Renal cortical epithelial cell (primary cell): ENCODE data around the gene EXOC3L4. TPM values are rescaled to one million over a fixed set of nuclear protein-coding genes. Genes with fewer than 3 reads are reported as not detected.
"Not testable (repeated sequence)": the region's sequence is repeated elsewhere in the genome, so short reads cannot be mapped to it uniquely, and the experiment has no call there.

Experiments
- DNase-seq: peaks from one replicate; pipeline ENCODE4 v3.0.0-alpha.2; 2011; ENCODE audit warnings: low read depth
- total RNA-seq: library from RNA; depleted of rRNA; stranded (reverse); fragments of >200 nt; gene quantifications from 2 replicates; pipeline ENCODE4 v1.2.3, GENCODE V29; 2014

Gene EXOC3L4
- total RNA-seq, 1 donor from 2014 or later = 0.94 TPM

DNA sequence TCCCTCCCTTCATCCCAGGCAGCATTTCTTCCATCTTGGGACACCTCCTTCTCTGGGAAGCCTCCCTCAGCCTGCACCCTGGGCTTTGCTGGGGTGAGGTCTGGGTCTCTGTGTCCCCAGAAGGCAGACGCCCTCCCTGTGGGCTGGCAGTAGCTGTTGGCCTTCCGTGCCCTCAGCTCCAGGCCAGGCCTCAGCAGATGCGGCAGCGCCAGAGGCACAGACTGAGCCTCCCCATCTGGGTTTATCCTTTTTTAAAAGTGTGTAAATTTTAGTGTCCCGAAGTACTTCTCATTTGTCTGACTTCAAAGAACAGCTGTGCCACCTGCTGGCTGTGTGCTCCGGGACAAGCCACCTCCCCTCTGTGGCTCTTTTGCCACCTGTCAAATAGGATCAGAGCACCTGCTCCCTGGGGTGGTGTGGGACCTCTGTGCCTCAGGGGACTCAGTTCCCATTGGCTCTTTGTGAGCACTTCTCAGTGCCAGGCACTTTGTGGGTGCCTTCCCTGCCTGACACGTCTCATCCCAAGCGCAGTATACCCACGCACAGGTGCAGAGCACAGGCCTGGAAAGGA is 11.1 kb downstream of the EXOC3L4 start:
- DNase-seq = no peak

DNA sequence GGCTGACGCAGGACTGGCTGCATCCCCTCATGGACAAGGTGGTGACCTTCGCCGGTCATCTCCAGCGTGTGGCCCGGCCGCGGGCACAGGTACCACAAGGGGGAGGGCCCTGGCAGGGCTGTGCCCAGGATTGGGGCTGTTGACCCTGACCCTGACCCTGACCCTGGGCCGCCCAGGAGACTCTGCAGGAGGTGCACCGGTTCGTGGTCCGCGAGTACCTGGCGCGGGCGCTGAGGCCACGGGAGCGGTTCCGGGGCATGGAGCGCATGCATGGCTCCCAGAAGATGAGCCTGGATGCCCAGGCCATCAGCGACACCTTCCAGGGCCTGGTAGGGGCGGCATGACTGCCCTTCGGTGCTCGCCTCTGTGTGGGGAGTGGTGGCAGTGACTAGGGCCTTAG is 12.9 kb downstream of the EXOC3L4 start:
- DNase-seq = no peak

DNA sequence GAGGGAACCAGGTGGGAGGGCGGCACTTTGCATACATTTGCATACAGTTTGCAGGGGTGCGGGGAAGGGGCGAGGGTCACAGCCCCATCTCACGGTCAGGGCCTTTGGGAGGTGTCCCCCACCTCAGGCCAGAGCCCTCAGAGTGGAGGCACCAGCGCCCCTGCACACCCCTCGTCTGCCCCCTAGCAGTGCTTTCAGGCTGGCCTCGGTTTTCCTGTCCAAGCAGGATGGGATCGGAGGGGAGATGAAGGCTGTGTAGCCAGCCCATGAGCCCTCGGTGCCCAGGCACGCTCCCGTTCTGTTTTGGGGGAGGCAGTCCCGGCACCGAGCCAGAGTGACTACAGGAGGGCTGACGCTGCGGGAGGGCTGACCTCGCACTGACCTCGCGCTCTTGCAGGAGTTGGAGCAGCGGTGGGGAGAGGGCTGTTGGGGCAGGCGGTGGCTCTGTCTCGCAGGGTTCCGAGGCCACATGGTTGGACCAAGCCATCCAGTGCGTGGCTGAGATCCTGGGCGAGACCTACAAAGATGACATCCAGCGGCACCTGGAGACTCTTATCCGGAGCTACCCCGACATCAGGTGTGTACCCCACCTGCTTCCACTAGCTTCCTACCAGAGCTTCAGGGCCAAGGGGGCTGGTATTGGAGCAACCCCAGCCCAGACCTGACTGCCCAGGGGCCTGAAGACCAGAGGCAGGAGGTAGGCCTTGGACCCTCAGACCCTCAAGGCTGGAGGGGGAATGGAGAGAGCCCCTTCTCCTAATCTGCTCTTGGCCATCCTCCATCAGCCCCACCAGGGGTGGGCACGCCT is 13.6 kb downstream of the EXOC3L4 start:
- no peak for DNase-seq

DNA sequence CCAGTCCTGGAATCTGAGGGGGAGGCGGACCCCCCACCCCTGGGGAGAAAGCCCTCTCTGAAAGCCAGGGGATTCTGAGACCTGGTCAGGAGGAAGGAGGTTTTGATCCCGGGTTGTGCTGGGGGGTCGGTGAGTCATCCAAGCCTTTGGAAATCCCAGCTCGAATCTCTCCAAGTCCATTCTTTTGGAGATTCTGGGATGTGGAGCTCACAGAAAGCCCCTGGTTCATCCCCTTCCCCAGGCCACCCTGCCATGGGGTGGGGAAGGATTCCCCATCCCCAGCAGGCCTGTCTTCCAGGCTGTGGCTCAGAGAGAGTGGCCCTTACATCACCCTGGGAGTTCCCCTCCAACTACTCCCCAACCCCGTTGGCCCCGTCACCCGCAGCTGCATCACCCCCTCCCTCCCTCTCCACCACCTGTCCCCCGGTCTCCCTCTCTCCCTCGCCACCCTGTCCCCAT is 14.3 kb downstream of the EXOC3L4 start:
- peak; percentile 68 for DNase-seq

DNA sequence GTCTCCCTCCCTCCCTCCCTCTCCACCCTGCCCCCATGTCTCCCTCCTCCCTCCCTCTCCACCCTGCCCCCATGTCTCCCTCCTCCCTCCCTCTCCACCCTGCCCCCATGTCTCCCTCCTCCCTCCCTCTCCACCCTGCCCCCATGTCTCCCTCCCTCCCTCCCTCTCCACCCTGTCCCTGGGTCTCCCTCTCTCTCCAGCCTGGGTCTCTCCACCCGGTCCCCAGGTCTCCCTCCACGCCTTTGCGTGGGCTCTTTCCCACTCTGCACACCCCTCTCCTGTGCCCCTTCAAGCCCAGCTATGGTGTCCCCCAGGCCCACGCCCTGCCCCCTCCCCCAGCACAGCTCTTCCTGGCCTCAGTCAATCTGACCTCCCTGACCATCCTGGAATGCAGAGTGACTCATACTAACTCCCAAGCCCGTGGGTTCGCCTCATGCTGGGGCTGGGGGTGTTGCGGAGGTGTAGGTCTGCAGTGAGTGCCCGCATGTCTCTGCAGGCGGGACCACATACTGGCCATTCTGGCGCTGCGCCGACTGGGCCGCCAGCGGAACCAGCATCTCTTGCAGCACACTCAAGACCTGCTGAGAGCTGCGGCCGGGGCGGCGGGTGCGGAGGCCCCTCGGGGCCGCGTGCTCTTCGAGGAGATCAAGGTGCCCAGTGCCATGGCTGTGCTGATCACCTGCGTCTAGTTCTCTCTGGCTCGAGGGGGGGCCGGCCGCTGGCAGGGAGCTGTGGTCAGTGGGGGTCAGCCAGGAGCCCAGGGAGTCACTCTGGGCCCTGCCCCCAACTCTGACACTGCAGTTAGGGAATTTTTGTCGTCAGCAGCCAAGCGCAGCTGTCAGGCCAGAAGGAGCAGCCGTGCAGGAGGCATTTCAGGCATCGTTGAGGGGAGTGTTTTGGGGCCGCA is 15.3 kb downstream of the EXOC3L4 start:
- peak; percentile 91 for DNase-seq

DNA sequence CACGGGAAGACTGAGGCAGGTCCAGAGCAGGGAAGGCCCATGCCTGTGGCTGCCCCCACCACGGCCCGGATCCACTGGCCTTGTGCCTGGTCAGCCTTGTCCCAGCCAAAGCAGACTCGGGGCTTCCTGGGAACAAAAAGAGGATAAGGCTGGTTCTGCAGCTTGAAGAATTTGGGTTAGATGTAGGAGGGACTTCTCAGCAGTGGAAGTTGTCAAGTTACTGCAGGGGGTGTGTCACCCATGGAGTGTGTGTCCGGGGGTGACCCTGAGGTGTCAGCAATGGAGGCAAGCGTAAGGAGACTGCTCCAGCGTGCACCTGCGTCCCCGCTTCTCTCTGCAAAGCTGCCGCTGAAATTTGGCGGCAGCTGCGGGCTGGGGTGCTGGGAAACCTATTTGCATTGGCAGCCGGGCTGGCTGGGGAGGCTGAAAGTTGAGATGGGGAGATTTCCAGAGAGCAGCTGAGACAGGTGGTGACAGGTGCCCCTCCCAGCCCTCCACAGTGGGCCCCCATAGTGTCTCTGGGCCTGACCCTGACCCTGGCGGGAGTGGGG is 16.2 kb downstream of the EXOC3L4 start:
- DNase-seq = no peak

GRCh38 chr14:103111232-103111868 is 16.8 kb downstream of the EXOC3L4 start:
- DNase-seq = no peak

GRCh38 chr14:103112400-103113243 is 18.1 kb downstream of the EXOC3L4 start:
- DNase-seq = no peak

- no peak for DNase-seq
These were observed 18.8 kb downstream of the EXOC3L4 start for GRCh38 chr14:103113303-103113702.

DNA sequence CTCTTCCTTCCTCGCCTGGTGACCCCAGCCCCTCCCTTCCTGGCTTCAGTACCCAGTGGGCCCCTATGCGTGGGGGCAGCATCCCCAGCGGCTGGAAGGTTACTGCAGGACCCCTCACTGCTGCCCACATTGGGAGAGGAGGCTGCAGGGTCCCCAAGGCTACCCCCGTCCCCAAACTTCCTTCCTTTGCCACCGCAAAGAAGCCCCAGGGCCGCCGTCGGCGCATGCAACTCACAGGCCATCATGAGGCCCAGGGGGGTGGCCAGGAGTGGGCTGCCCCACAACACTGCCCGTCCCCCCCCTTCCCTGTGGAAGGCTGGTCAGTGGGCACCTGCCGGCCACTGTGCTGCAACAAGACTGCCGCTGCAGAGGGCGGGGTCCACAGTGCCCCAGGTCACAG is 19.2 kb downstream of the EXOC3L4 start:
- DNase-seq = no peak

- DNase-seq = not testable (repeated sequence)
These were observed 20.7 kb downstream of the EXOC3L4 start for GRCh38 chr14:103115086-103115679.

GRCh38 chr14:103115845-103116572 is 21.5 kb downstream of the EXOC3L4 start:
- DNase-seq = no peak

DNA sequence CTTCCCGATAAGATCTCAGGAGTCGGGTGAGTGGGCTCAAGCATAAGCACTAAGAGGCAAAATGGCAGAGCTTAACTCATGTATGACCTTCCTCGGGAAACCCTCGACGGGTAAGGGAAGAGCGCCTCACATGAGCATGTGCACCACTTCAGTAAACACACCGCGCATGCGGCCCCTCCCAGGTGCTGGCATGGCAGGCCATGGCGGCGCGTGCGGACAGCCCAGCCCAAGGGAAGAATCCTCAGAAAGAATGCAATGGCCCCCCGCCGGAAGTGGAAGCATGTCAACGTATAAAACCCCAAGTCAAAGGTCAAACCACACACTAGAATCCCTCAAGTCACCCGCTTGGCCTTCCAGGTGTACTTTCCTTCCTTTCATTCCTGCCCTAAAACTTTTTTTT is 22.1 kb downstream of the EXOC3L4 start:
- DNase-seq = no peak

DNA sequence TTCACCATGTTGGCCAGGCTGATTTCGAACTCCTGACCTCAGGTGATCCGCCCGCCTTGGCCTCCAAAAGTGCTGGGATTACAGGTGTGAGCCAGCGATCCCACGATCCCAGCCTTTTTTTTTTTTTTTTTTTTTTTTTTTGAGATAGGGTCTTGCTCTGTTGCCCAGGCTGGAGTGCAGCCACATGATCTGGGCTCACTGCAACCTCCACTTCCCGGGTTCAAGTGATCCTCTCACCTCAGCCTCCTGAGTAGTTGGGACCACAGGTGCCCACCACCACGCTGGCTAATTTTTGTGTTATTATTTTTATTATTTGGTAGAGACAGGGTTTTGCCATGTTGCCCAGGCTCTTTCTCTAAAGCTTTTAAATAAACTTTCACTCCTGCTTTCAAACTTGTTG is 23.0 kb downstream of the EXOC3L4 start:
- not testable (repeated sequence) for DNase-seq

DNA sequence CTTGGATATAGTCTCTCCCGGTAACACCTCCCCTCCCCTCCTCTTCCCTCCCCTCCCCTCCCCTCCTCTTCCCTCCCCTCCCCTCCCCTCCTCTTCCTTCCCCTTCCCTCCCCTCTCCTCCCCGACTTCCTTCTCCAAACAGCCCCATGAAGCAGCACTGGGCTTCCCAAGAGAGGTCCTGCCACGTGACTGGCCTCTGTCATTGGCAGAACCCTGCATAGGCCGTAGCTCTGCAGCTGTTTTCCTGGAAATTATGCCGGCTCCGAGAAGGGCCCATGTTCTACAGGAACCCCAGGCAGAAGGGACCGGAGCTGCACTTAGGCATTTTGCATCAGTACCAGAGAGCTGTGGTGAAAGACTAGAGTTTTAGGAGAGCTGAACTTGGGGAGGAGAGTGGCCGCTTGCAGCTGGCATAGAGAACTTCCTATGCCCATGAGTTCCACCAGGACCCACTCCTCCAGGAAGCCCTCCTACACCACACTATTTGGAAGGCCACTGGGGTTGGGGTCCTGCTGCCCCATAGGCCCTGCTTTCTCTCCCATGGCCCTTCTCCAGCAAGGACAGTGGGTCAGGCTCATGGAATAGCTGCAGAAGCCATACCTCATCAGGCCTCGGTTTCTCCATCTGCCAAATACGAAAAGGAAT is 23.6 kb downstream of the EXOC3L4 start:
- no peak for DNase-seq

DNA sequence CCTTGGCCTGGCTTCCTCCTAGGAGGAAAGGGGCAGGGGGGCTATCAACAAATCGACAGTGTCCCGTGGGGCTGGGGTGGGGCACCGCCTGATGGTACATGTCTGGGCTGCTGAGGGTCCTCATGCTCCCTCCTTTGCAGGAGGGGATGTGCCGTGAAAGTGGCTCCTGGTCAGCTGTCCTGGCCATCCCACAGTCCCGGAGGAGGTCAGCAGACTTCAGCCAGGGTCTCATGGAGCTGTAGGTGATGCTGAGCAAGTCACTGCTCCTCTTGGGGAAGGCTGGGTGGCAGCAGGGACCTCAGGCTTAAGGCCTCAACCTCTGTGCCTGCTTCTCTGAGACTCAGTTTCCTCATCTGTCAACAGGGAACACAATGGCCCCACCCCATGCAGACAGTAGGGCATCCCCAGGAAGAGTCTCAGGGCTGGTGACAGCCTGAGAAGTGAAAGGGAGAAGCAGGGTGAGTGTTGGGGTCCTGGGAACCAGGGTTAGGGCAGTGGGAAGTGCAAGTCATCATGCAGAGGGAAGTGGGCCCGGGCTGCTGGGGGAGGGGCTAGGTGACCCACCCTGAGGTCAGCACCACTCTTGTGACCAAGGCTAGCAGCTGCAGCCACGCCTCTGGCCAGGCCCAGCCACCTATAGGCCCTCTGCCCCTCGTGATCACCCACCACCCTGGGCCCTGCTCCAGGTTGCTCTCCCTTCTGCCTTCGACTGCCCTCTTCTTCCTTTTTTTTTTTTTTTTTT is 24.3 kb downstream of the EXOC3L4 start:
- no peak for DNase-seq

DNA sequence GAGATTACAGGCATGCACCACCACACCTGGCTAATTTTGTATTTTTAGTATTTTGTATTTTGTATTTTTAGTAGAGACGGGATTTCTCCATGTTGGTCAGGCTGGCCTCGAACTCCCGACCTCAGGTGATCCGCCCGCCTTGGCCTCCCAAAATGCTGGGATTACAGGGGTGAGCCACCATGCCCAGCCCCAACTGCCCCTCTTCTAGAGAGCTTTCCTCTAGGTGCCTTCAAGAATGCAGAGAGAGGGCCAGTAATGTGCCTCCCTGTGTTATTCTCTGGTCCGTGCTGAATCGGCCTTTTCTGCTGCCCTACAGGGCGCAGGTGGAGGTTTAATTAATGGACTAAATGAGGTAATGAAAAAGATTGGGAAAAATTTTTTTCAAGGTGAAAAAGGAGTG is 25.0 kb downstream of the EXOC3L4 start:
- DNase-seq = not testable (repeated sequence)

- DNase-seq = no peak
These were observed 26.8 kb downstream of the EXOC3L4 start for GRCh38 chr14:103121121-103121845.
